Suprapubic skin (tissue), 4 donors: ENCODE data around the gene ALAS1. TPM values are rescaled to one million over a fixed set of nuclear protein-coding genes. Genes with fewer than 3 reads are reported as not detected.

ENCODE experiments used
- DNase-seq, 2 donors: peaks; one replicate each; pipeline ENCODE4 v3.0.0-alpha.2; 2019; ENCODE audit warnings: low spot score in 2 of 2
- H3K27ac ChIP-seq: fragments of 200-600 bp; sonication (generic); one replicate; pipeline ENCODE4 v1.5.1; 2019
- H3K27me3 ChIP-seq: fragments of 200-600 bp; sonication (generic); one replicate; pipeline ENCODE4 v1.5.1; 2019
- H3K36me3 ChIP-seq: fragments of 200-600 bp; sonication (generic); one replicate; pipeline ENCODE4 v1.5.1; 2019
- H3K4me1 ChIP-seq: fragments of 200-600 bp; sonication (generic); one replicate; pipeline ENCODE4 v1.5.1; 2019
- H3K4me3 ChIP-seq: fragments of 200-600 bp; sonication (generic); one replicate; pipeline ENCODE4 v1.5.1; 2019; ENCODE audit warnings: mild to moderate bottlenecking
- H3K9me3 ChIP-seq: fragments of 200-600 bp; sonication (generic); one replicate; pipeline ENCODE4 v1.5.1; 2019
- EP300 ChIP-seq: sonication (generic); formaldehyde crosslinking; IDR thresholded peaks from one replicate; pipeline ENCODE4 v1.6.1; 2017; ENCODE audit warnings: antibody characterized with exemption
- POLR2A ChIP-seq, 2 donors: fragments of 450-650 bp; IDR thresholded peaks; one replicate each; pipeline ENCODE4 v1.6.1; 2017; ENCODE audit warnings: antibody characterized with exemption in 2 of 2, mild to moderate bottlenecking in 2 of 2, moderate library complexity in 2 of 2
- POLR2AphosphoS5 ChIP-seq, 3 donors: sonication (generic); formaldehyde crosslinking; IDR thresholded peaks; one replicate each; pipeline ENCODE4 v1.6.1; 2017; ENCODE audit warnings: antibody characterized with exemption in 3 of 3
- WGBS: methylation state at CpG from one replicate; pipeline ENCODE4 v1.1.5; 2018; 5-methylcytosine and 5-hydroxymethylcytosine counted together
- total RNA-seq, 4 donors: library from RNA; depleted of rRNA; stranded (reverse); fragments of >200 nt; gene quantifications; one replicate each; pipeline ENCODE4 v1.1.0, GENCODE V29; 2016
- TF ChIP-seq, protein P1 (sequence below), 2 donors: fragments of 200-600 bp in 1 of 2; fragments of 450-650 bp in 1 of 2; sonication (generic) in 1 of 2; IDR thresholded peaks; one replicate each; pipeline ENCODE4 v1.5.1; 2016 to 2019; ENCODE audit warnings: antibody characterized with exemption in 2 of 2, mild to moderate bottlenecking in 1 of 2, moderate library complexity in 1 of 2

ALAS1 gene
- total RNA-seq, 4 donors from 2014 or later, result 28.8 to 54.4 (median 31.9) TPM

DNA sequence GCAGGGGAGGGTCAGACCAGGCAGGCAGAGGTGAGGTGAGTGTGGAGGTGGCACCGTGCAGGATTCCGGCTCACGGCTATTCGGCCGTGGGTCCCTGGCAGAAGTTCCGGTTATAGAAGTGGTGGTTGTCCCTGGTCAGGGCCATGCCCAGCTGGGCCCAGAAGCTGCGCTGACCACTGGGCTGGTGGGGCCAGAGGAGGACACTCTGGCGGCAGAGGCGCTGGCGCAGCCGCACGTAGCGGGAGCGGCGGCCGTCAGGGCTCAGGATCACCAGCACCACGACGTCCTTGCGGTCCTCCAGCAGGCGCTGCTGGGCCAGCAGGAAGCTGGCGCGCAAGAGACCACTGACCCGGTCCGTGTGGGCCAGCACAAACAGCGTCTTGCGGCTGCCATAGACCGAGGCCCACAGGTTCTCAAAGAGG is 23.2 kb downstream of the ALAS1 start:
- no peak overlapping the region for H3K27ac ChIP-seq
- no peaks in the 10 kb centered on the region for H3K9me3 ChIP-seq
- 93% methylated on average over 9 of the region's 27 CpGs for WGBS
- H3K27me3 ChIP-seq, result no peaks in the 10 kb centered on the region
- no peaks in the 10 kb centered on the region for H3K36me3 ChIP-seq
- no peak for TF ChIP-seq EP300
- no peak for TF ChIP-seq POLR2A (IDR thresholded peaks at IDR 0.05)
- TF ChIP-seq, protein P1, sequence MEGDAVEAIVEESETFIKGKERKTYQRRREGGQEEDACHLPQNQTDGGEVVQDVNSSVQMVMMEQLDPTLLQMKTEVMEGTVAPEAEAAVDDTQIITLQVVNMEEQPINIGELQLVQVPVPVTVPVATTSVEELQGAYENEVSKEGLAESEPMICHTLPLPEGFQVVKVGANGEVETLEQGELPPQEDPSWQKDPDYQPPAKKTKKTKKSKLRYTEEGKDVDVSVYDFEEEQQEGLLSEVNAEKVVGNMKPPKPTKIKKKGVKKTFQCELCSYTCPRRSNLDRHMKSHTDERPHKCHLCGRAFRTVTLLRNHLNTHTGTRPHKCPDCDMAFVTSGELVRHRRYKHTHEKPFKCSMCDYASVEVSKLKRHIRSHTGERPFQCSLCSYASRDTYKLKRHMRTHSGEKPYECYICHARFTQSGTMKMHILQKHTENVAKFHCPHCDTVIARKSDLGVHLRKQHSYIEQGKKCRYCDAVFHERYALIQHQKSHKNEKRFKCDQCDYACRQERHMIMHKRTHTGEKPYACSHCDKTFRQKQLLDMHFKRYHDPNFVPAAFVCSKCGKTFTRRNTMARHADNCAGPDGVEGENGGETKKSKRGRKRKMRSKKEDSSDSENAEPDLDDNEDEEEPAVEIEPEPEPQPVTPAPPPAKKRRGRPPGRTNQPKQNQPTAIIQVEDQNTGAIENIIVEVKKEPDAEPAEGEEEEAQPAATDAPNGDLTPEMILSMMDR (IDR thresholded peaks at IDR 0.05), result no peak
- no peak for TF ChIP-seq POLR2AphosphoS5 (IDR thresholded peaks at IDR 0.05)
- DNase-seq, result peak in 1 of 2 donors; percentile 58
- H3K4me3 ChIP-seq, result no peak overlapping the region
- peaks cover 46% of the 10 kb centered on the region for H3K4me1 ChIP-seq

DNA sequence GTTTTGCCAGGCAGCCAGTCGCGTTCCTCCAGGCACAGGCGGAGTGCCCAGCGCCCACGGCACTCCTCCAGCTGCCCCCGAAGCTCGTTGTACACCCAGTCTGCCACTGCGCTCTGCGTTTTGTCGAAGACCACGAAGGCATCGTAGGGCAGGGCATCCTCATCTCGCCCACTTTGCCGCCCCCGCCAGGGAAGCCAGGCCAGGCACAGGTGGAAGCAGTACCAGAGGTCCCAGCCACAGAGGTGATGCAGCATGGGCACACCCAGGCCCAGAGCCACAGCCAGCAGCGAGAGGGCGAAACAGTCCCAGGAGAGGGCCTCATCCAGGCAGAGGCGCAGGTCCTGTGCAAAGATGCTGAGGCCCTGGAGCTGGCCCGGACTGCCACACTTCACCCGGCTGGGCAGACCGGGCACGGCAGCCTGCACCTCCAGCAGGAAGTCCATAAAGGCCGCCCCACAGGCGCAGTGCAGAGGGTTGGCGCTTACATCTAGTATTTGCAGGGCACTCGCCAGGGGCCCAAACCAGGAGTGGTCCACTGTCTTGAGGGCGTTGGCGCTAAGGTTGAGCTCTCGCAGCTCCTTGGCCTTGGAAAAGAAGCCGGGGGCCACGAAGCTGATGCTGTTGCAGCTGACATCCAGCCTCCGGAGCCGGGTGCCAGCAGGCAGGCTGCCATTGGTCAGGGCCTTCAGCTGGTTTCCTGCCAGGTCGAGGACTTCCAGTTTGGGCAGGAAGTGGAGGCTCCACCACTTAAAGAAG is 23.8 kb downstream of the ALAS1 start:
- Histone ChIP-seq H3K27me3 (no peaks in the 10 kb centered on the region), H3K27ac (no peak overlapping the region), H3K4me1 (peaks cover 40% of the 10 kb centered on the region), H3K36me3 (no peaks in the 10 kb centered on the region), H3K4me3 (no peak overlapping the region), H3K9me3 (no peaks in the 10 kb centered on the region)
- TF ChIP-seq EP300, result no peak
- 80% methylated on average over 19 of the region's 34 CpGs for WGBS
- peak in 1 of 2 donors; percentile 64 for DNase-seq

DNA sequence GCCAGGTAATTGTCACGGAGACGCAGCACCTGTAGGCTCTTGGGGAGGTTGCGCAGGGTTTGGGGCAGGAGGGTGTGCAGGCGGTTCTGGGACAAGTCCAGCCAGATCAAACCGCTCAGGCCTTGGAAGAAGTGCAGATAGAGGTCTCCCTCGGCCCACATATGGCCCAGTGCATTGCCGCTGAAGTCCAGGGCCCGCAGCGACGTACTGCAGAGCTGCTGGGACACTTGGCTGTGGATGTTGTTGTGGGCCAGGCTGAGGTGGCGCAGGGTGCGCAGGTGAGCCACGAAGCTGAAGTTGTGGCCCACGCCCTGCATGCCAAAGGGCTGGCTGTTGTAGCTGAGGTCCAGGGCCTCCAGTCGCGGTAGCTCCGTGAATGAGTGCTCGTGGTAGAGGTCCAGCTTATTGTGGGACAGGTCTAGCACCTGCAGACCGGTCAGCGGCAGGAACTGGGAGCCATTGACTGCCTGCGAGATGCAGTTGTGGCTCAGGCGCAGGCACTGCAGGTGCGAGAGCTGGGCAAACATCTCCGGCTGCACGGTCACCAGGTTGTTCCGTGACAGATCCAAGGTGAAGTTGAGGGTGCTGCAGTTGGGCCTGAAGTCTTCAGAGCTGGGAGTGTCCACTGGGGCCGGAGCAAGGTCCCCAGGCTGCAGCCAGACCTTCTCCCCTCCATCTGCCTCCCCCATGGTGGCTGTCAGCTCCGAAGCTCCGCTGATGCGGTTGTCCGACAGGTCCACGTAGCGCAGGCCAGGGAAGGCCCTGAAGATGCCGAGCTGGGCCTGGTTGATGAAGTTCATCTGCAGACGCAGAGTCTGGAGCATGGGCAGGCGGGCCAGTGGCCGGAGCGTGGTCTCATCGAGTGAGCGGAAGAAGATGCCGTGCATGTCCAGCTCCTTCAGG is 24.6 kb downstream of the ALAS1 start:
- H3K27ac ChIP-seq, result no peak overlapping the region
- no peak overlapping the region for H3K4me3 ChIP-seq
- no peaks in the 10 kb centered on the region for H3K9me3 ChIP-seq
- WGBS, result 93% methylated on average over 20 of the region's 41 CpGs
- H3K4me1 ChIP-seq, result peaks cover 31% of the 10 kb centered on the region
- peak in 1 of 2 donors; percentile 59 for DNase-seq
- TF ChIP-seq, protein P1 (IDR thresholded peaks at IDR 0.05), result no peak
- TF ChIP-seq POLR2AphosphoS5 (IDR thresholded peaks at IDR 0.05) (no peak), POLR2A (IDR thresholded peaks at IDR 0.05) (no peak), EP300 (no peak)
- H3K27me3 ChIP-seq, result no peaks in the 10 kb centered on the region
- H3K36me3 ChIP-seq, result no peaks in the 10 kb centered on the region

DNA sequence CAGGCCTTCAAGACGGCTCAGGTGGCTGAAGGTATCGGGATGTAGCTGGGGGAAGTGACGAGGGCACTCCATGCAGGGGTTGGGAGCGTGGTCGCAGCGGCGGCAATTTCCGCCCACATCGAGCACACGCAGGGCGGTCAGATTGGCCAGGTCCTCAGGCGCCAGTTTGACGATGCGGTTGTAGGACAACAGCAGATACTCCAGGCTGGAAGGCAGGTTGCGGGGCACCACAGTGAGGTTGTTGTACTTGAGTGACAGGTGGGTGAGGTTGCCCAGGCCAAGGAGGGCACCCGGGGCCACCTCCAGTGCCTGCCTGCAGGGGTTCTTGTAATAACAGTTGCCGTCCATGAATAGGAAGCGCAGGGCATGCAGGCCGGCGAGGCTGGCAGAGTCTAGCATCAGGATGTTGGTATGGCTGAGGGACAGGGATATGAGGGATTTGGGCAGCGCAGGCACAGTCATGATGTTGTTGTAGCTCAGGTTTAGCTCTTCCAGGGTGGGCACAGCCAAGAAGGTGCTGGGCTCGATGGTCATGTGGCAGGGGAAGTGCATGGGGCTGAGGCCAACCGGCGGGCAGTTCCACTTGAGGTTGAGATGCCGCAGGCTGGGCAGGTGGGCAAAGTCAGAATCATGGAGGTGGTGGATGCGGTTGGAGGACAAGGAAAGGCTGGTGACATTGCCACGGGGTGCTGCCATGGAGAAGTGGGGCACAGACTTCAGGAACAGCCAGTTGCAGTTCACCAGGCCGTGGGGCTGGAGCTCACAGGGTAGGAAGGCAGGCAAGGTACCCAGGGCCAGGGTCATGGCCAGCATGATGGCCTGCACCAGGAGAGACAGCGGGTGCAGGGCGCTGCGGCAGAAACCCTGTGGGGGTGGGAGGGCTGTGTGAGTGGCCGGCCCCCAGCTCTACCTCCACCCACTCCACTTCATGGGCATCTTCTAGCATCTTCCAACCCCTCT is 25.8 kb downstream of the ALAS1 start:
- Histone ChIP-seq H3K27ac (no peak overlapping the region), H3K4me3 (no peak overlapping the region), H3K36me3 (peaks cover 10% of the 10 kb centered on the region), H3K4me1 (peaks cover 20% of the 10 kb centered on the region), H3K27me3 (no peaks in the 10 kb centered on the region), H3K9me3 (no peaks in the 10 kb centered on the region)
- 91% methylated on average over 26 of the region's 32 CpGs for WGBS
- DNase-seq, result peak in 1 of 2 donors; percentile 52
- TF ChIP-seq, protein P1 (IDR thresholded peaks at IDR 0.05), result no peak
- TF ChIP-seq POLR2AphosphoS5 (IDR thresholded peaks at IDR 0.05), result no peak

DNA sequence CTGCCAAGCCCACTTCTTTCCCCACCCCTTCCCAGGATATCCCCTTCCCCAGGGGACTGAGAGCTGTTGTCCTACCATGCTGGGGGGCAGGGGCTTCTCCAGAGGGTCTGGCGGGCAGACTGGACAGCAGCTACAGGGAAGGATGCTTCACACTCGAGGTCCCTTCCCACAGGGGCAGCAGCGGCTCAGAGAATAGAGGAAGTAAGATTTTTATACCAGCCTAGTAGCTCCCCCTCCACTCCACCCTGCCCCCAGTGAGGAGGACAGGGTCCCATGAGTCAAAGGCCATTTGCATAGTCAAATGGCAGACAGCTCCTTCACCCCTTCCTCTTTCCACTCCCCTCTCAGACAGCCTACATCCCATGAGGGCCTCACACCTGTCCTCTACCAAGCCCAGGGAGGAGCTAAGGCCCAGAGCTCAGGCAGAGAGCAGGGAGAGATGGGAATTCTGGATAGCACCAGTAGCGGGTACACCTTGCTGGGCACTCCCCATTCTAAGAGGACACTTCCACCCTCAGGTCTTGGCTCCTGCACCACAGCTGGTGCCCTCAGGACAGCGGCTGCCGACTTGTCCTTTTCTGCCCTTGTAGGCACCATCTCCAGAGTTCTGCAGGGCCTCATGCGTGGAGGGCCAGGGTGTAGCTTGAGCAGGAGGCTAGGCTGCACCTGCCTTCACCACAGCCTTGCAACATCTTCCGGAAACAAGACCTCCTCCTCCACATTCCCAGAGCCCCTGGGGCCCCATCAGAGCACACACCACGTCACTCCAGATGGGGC is 27.7 kb downstream of the ALAS1 start, which contains the start of gene TLR9:
TLR9 (minus strand) TSS at position 194 of the 777 bp plus-strand sequence; CDS start at position 78, 116 bp downstream.
- Histone ChIP-seq H3K9me3 (no peaks in the 10 kb centered on the region), H3K36me3 (peaks cover 30% of the 10 kb centered on the region), H3K27ac (no peak within 1 kb of the TSS), H3K4me1 (peaks cover 3% of the 10 kb centered on the region), H3K27me3 (no peaks in the 10 kb centered on the region), H3K4me3 (no peak within 1 kb of the TSS)
- peak in 1 of 2 donors; percentile 49 for DNase-seq
- 49% methylated on average over 4 of the region's 9 CpGs for WGBS
- no peak for TF ChIP-seq EP300
- TF ChIP-seq, protein P1 (IDR thresholded peaks at IDR 0.05), result no peak
- TF ChIP-seq POLR2A (IDR thresholded peaks at IDR 0.05), result no peak
- no peak for TF ChIP-seq POLR2AphosphoS5 (IDR thresholded peaks at IDR 0.05)
